ENCODE measurements around the gene CAPN14. TPM values are rescaled to one million over a fixed set of nuclear protein-coding genes. Genes with fewer than 3 reads are reported as not detected.

The CAPN14 gene, protein sequence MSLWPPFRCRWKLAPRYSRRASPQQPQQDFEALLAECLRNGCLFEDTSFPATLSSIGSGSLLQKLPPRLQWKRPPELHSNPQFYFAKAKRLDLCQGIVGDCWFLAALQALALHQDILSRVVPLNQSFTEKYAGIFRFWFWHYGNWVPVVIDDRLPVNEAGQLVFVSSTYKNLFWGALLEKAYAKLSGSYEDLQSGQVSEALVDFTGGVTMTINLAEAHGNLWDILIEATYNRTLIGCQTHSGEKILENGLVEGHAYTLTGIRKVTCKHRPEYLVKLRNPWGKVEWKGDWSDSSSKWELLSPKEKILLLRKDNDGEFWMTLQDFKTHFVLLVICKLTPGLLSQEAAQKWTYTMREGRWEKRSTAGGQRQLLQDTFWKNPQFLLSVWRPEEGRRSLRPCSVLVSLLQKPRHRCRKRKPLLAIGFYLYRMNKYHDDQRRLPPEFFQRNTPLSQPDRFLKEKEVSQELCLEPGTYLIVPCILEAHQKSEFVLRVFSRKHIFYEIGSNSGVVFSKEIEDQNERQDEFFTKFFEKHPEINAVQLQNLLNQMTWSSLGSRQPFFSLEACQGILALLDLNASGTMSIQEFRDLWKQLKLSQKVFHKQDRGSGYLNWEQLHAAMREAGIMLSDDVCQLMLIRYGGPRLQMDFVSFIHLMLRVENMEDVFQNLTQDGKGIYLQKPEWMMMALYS
- total RNA-seq = 0.12 and 0.26 TPM in 2 replicates

DNA sequence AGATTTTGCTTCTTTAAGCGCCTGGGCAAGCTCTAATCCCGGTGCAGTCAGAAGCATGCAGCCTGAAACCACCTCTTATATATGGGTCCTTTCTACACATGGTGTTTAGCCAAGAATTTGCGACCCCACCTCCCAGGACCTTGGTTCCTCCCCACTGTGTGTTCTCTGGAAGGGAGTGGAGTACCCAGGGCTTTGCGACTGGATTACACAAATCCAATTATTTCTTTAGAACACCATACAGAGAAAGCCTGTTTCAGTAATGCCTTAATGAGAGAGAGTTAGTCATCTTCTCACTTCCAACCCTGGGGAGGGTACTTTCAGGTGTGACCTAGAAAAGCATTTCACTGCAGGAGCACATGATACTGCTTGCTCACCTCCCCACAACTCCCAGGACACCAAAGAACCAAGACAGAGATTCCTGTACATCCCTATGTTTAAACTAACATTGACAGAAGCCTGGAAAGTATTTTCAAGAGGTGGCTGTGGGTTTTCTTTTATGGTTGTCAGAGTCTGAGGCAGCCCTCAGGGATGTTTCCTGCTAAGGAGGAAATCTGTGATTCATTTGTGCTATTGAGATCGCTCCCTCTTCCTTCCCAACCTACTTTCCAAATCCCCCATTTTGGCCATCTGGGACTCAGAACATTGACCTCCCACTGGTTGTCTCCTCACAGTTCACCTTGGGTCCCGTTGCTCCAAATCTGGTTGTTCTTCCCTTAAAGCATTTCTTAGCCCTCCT lies at the start of gene CAPN14:
Gene CAPN14, minus strand, starts transcription at position 51 of the 736 bp plus-strand sequence. CDS start 12,068 bp downstream, outside the sequence.

DNA sequence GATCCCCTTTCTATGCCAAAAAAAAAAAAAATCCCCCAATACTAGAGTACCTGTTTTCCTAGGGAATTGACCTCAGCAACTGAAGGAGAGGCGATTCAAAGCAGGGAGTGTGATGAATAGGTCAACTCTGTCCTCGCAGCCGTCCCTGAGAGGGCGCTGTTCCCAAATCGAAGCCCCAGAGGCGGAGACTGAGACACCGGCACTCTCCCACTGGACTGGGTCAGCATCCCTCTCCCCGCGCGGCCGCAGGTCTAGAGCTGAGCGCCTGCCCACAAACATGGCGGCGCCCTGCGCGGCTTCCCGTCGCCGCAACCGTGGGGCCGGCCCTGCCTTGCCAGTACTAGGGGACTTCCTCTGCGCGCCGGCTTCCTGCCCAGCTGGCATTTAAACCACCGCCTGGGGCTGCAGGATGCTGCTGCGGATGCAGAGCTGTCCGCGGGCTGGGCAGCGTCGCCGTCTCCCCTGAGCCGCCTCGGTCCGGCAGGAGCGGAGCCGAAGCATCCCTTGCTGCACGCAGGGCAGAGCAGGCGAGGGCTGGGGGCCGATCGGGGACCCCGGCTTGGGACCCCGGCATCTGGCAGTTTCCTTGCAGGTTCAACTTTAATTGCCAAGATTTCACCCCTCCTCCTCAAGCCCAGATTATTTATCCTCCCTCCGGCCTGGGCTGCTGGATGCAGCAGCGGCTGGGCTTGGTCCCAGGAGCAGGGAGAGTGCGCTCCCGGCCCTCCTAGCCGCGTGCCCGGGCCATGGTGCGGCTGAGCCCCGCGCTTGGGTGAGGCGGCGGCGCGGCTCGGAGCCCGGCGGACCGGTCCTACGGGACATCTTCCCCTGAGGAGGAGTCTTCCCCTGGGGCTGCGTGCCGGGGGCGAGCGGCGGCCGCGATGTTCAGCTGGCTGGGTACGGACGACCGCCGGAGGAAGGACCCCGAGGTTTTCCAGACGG lies 16.7 kb upstream of the CAPN14 start, which contains the start of gene EHD3:
Gene EHD3, plus strand, starts transcription at position 412 of the 942 bp plus-strand sequence. Its CDS starts 470 bp downstream, at position 882.

DNA sequence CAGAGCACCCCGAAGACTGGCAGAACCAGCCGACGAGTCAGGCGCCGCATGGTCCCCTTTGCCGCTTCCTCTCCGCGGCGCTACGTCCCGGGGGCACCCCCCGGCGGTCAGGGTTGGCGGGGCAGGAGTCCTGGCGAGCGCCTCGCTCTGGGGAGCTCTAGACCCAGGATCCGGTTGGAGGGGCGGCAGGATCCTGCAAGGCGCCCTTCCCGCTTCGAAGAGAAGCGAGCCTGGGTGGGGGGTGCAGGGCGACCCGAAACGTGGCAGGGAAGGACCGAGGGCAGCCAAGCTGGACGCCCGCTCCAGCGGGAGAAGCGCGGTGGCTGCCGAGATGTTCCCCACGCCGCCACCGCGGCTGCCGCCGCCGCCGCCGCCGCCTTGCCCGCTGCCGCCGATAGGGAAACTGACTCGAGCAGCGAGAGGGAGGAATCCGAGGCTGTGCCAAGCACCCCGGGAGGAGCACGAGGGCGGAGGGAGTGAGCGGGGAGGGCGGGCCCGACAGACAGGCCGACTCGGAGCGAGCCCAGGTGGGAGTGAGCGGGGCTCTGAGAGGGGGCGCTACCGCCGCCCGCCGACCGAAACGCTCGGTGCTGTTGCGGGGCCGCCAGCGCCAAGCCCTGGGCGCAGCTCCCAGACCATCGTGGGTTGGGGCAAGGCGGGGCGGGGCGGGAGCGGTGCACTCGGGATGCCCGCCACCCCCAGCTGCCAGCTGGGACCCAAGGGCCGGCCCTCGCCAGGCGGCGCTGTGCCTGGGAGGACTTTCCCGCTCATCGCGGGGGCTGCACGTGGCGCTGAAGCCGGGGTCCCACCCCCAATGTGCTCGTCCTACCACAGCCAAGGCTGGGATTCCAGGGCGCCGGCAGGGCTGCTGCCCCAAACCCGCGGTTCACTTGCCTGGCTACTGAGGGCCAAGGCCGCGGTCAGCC lies 79.0 kb downstream of the CAPN14 start, which contains the start of gene GALNT14:
Gene GALNT14, minus strand, starts transcription at position 404 of the 926 bp plus-strand sequence. Its CDS starts 354 bp downstream, at position 50.

Other genes starting within 250 kb of the CAPN14 start
- gene GALNT14, start 79.1 kb downstream of the CAPN14 start, total RNA-seq = 0.26 and 0.31 TPM in 2 replicates
- gene EHD3, start 16.6 kb upstream of the CAPN14 start, total RNA-seq = 68.3 and 108 TPM in 2 replicates
- under 0.01 and 0.06 TPM in 2 replicates for gene XDH, start 197.2 kb upstream of the CAPN14 start, total RNA-seq

All from aortic smooth muscle cell (primary cell).